GM19397 (cell line): Measurements from ENCODE around the gene PLCD3.
"Not testable (repeated sequence)": the region's sequence is repeated elsewhere in the genome, so short reads cannot be mapped to it uniquely, and the experiment has no call there.

Source experiments
- ATAC-seq: cut with Tn5 transposase; IDR thresholded peaks from one replicate; pipeline ENCODE4 v1.9.1; 2021; ENCODE audit warnings: mild to moderate bottlenecking, moderate library complexity; ENCODE audit not compliant: unreplicated experiment

PLCD3 gene

GRCh38 chr17:45135978-45136791 lies 3.9 kb upstream of the PLCD3 start:
- no peak for ATAC-seq

- peak; percentile 69 for ATAC-seq
Measured at GRCh38 chr17:45135192-45135977, 3.1 kb upstream of the PLCD3 start, which contains the start of gene ACBD4. TSS of gene ACBD4 (plus strand) at chr17:45135687. CDS start at chr17:45136145, 458 bp downstream.

- no peak for ATAC-seq
Measured at GRCh38 chr17:45132572-45133463, 503 bp upstream of the PLCD3 start.

- ATAC-seq: no peak
Measured at GRCh38 chr17:45131616-45132319, 547 bp downstream of the PLCD3 start.

- no peak for ATAC-seq
Measured at GRCh38 chr17:45130681-45131615, 1.4 kb downstream of the PLCD3 start.

GRCh38 chr17:45129940-45130680 lies 2.2 kb downstream of the PLCD3 start:
- ATAC-seq: no peak

- ATAC-seq: no peak
Measured at GRCh38 chr17:45129426-45129939, 2.8 kb downstream of the PLCD3 start.

- ATAC-seq: no peak
Measured at GRCh38 chr17:45128989-45129388, 3.3 kb downstream of the PLCD3 start.

- no peak for ATAC-seq
Measured at GRCh38 chr17:45128331-45128730, 4.0 kb downstream of the PLCD3 start.

GRCh38 chr17:45127548-45128300 lies 4.6 kb downstream of the PLCD3 start:
- no peak for ATAC-seq

GRCh38 chr17:45127207-45127547 lies 5.1 kb downstream of the PLCD3 start:
- no peak for ATAC-seq

GRCh38 chr17:45125509-45125908 lies 6.8 kb downstream of the PLCD3 start:
- no peak for ATAC-seq

- not testable (repeated sequence) for ATAC-seq
Measured at GRCh38 chr17:45124797-45125122, 7.6 kb downstream of the PLCD3 start.

GRCh38 chr17:45123930-45124796 lies 8.2 kb downstream of the PLCD3 start:
- ATAC-seq: no peak

GRCh38 chr17:45123076-45123770 lies 9.1 kb downstream of the PLCD3 start:
- no peak for ATAC-seq

GRCh38 chr17:45121055-45121454 lies 11.3 kb downstream of the PLCD3 start:
- ATAC-seq: no peak
